Activated CD4-positive, alpha-beta T cell treated with anti-CD3 and anti-CD28 coated beads, Interleukin-2, amount 50 U/mL, for 24 hours (primary cell): ENCODE data around the gene LIMS2.

ENCODE experiments used
- DNase-seq, 2 donors: peaks; one replicate each; pipeline ENCODE4 v3.0.0-alpha.2; 2020; ENCODE audit warnings: low read depth in 1 of 2, low spot score in 1 of 2

The LIMS2 gene

GRCh38 chr2:127647242-127648190 is 27.8 kb downstream of the LIMS2 start:
- DNase-seq, result no peak

- DNase-seq, result no peak
Measured at GRCh38 chr2:127646487-127647241, 28.7 kb downstream of the LIMS2 start.

DNA sequence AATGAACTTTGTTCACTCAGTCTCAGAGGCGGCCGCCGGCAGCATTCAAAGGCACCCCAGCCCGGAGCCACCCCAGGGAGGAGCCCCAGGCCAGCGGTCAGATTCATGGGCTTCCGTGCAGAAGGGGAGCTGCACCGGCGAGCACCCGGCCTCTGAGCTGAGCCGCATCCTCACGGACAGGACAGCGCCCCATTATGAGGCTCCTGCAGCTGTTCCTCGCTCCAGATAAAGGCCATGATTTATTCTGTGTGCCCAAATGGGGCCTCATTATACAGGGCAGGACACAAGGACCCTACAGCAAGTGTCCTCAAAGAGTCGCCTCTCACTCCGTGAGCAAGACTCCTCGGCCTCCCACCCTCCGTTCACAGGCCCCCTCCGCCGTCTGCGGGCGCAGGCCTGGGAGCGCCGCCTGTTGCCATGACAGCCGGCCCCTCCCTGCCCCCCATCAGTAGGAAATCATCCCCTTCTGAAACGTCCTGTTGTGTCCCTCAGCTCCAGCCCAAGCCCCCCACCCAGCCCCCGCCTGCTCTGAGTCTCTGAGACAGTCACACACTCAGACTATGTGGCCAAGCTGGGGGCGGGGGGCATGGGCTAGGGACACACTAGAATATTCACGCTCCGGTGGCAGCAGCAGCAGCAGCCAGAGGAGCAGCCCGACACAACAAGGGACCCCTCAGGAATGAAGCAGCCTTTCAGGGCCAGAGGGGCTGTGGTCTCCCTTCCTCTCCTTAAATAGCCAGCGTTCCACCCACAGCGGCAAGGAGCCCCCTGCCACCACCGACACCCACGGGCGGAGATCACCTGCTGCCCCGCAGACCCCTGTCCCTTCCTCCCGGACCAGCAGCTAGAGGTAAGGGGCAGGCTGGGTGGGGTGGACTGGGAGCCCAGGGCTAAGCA is 29.7 kb downstream of the LIMS2 start, which contains the start of gene GPR17:
Gene GPR17, plus strand, starts transcription at position 759 of the 897 bp plus-strand sequence. CDS start 4,583 bp downstream, outside the sequence.
- DNase-seq, result no peak

DNA sequence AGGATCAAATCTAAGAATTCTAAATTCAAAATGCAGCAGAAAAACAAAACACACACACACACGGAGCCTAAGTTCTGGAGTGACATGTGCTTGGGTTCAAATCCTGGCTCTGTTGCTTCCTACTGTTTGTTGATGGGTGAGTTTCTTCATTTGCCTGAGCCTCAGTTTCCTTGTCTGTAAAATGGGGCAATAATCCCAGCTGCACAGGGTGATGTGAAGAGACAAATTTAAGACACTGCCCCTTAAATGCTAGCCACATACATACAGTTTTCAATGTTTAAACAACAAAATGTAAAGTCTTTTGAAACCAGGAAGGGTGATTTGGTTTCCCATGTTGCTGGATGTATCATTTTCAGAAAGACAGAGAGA is 30.3 kb downstream of the LIMS2 start:
- DNase-seq, result no peak

DNA sequence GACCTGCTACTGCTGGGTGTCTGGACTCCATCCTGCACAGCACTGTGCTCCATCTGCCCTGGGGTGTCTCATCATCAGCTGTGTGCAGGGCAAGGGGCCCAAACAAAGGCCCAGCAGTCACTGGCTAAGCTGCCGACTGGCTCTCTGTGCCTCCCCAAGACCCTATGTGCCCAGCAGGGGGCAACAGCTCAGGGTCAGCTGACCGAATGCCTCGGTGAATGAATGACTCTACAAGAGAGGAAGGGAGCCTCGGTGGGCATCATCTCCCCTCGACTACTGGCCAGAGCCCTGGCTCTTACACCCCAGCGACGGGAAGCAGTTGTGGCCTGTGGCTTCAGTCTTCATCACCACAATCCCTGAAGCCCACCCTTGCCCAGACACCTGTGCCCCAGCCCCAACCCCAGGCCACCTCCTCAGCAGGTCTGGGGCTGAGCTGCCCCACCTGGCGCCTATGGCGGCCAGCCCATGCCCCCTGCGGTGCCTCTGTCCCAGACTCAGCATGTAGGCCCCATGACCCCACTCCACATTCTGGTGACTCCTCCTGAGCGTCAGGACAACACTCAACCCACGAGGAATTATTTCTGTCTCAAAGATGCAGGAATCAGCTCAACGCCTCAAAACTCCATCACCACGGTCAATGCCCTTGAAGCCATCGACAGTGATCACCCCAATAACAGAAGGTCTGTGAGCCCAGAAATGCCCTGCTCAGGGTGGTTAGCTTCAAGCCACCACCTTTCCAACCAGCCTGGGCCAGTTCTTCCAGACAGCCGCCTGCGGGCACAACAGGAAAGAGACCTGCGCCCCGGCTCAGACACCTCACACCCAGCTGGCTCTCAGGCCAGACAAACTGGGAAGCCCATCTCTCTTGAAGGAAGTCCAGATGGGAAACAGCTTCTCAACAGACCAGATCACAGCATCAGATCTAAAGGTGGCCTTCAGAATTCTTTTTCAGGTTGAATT is 31.0 kb downstream of the LIMS2 start:
- no peak for DNase-seq

DNA sequence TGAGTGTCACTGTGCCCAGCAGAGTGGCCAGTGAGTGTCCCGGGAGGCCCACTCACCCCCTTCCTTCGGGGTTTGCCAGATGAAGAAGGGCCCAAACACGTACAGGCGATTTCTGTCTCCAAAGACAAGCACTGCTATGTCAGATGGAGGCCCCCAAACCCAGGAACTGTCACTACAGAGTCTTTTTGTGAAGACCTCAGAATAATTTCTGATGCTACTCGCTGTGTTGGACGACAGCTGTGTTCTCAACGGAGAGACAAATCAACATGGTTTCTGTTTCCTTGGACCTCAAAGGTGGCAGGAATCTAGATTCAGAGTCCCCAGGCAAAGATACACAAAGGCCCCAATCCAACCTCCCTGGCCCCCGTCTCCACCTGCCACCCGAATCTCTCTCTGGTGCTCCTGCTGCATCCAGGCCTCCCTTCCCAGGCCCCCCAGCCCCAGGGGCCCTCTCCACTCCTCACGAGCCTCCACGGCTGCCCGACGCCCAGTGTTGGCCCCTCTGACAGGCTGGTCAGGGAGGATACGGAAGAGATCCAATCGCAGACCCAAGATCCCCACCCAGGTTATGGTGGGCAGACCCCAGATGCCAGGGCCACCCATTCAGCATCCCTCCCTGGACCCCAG is 31.8 kb downstream of the LIMS2 start:
- no peak for DNase-seq

GRCh38 chr2:127642706-127643438 is 32.5 kb downstream of the LIMS2 start:
- no peak for DNase-seq

GRCh38 chr2:127641846-127642507 is 33.4 kb downstream of the LIMS2 start:
- peak; percentile 26 to 36 for DNase-seq

DNA sequence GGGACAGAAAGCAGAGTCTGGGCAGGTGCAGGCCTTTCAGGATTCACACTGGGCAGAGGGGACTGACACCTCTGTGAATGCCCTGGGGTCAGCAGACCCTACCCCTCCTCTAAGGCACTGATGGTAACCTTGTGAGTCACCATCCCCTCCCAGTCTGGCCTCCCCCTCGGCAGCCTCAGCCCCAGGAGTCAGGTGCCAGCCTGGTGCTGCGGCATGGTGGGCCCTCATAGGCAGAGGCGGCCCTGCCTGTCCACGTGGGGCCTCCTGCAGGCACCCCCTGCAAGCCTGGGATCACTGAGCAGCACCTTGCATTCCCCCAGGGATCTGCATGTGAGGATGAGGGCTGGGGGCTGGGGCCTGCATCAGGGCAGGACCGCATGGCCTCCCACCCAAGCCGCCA is 34.2 kb downstream of the LIMS2 start:
- DNase-seq, result no peak

DNA sequence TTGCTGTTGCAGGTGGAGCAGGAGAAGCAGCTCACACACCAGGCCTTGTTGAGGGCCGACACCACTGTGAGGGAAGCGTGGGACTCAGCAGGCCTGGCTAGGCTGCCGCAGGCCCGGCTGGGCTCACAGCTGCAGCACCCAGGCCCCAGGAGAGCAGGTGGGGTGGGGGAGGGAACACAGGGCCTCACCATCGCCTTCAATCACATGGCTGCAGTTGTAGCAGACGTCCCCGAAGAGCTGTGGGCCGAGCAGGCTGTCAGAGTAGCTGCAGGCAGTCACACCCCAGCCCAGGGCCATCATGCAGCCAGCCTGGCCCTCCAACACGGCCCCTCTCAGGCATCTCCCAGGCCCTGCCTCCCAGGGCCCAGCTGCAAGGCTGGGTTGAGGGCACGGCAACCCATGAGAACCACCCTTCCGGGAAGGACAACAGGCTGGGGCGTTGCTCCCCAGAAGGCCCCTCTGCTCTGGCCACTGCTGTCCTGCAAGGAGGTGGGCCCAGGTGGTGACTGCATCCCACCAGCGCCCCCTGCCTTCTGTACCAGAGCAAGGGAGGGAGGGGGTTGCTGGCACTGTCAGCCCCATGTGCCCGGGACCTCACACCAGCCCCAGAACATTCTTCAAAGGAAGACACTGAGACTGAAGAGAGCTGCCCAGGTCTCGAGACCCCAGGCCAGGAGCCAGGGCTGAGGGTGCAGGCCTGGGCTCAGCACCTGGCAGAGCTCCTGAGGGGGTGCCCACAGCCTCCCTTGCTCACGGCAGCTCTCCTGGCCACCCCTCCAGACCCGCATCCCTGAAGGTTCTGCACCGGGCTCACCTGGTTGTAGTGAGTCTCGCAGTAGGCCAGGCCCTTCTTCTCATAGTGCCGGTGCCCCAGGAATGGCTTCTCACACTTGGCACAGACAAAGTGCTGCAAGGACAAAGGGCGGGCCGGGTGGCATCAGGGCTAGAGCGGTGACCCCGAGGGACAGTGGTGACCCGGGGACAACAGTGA is 35.0 kb downstream of the LIMS2 start:
- no peak for DNase-seq

DNA sequence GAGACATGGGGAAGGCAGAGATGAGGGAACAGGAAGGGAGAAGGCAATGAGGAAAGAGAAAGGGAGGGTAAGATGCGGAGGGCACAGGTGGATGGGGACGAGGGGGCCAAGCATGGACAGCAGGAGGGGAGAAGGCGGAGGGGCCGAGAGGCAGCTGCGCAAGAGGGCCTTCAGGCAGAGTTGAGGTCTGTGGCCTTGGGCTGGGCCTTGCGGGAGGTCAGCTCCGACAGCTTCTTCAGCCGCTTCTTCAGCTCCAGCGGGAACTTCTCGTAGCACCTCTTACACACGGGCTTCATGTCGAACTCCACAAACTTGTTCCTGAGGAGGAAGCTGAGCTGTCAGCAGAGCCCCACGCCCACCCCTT is 36.2 kb downstream of the LIMS2 start:
- DNase-seq, result no peak

GRCh38 chr2:127638361-127639110 is 36.8 kb downstream of the LIMS2 start:
- no peak for DNase-seq

DNA sequence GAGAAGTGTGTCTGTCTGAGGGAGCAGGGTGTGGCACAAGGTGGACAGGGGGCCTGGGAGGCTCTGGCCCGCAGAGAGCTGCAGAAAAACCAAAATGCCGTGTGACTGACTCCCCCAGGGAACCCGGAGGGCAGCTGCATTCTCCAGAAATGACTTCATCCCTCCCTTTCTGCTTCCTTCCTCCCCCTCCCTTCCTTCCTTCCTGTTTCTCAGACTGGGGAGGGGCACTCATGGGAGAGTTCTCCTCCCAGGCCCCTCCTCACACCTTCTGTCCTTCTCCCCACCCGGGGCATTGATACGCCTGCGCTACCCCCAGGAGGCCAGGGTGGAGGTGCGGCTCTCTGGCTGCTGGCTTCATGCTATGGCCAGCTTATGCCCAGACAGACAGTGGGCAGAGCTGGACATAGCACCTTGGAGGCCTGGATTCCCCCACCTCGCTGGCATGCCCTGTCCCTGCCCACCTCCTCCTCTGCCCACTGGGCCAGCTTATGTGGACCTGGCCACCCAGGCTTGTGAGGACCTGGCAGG is 37.5 kb downstream of the LIMS2 start:
- DNase-seq, result no peak

DNA sequence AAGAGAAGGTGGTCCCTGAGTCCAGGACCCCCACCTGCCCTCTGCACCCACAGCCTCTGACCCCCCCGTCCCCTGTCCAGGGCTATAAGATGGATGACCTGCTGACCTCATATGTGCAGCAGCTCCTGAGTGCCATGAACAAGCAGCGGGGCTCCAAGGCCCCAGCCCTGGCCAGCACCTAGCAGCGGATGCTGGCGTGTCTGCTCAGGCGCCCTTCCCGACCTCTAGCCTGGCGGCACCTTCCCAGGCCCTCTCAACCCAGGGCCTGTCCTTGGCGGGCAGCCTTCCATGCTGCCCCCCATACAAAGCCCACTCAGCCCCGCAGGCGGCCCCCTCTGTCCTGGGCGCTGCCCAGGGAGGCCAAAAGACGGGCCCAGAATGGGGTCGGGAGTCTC is 38.1 kb downstream of the LIMS2 start:
- DNase-seq, result no peak

- no peak for DNase-seq
Measured at GRCh38 chr2:127636248-127637235, 38.8 kb downstream of the LIMS2 start.
